Natural killer cell (primary cell): Measurements from ENCODE around the gene KLHL25. TPM values are rescaled to one million over a fixed set of nuclear protein-coding genes. Genes with fewer than 3 reads are reported as not detected.

ENCODE experiments used
- ATAC-seq, 3 donors: fragments of 150-1000 bp in 2 of 3; fragments of 200-7000 bp in 1 of 3; cut with Tn5 transposase; 1 replicate in 1 of 3; 2 replicates in 2 of 3; pipeline ENCODE4 v1.10.0; 2021; ENCODE audit warnings: mild to moderate bottlenecking in 2 of 3, moderate library complexity in 2 of 3
- DNase-seq, 2 donors: peaks; one replicate each; pipeline versions ENCODE4 v3.0.0 to v3.0.0-alpha.2; 2013 to 2021; ENCODE audit warnings: mixed read lengths in 1 of 2
- H3K27ac ChIP-seq: one replicate; pipeline ENCODE4 v1.5.1; 2013; ENCODE audit warnings: mild to moderate bottlenecking, low read length
- H3K27me3 ChIP-seq: one replicate; pipeline ENCODE4 v1.6.1; 2013; ENCODE audit warnings: low read length; ENCODE audit not compliant: control insufficient read depth, insufficient read depth
- H3K36me3 ChIP-seq: one replicate; pipeline ENCODE4 v1.6.1; 2013; ENCODE audit warnings: low read length; ENCODE audit not compliant: control insufficient read depth, insufficient read depth
- H3K4me1 ChIP-seq: one replicate; pipeline ENCODE4 v1.6.1; 2013; ENCODE audit warnings: low read length; ENCODE audit not compliant: control insufficient read depth, insufficient read depth
- H3K4me3 ChIP-seq: one replicate; pipeline ENCODE4 v1.5.1; 2013; ENCODE audit warnings: low read length
- H3K9me3 ChIP-seq: one replicate; pipeline ENCODE4 v1.6.1; 2013; ENCODE audit warnings: low read length; ENCODE audit not compliant: control insufficient read depth, insufficient read depth
- H3K27ac Mint-ChIP-seq, 2 donors: one replicate each; pipeline ENCODE4 v1.8.0; 2022; ENCODE audit warnings: mild to moderate bottlenecking in 2 of 2, mixed read lengths in 2 of 2, moderate library complexity in 1 of 2
- H3K27me3 Mint-ChIP-seq, 2 donors: one replicate each; pipeline ENCODE4 v1.8.0; 2022; ENCODE audit warnings: low read depth in 2 of 2, mixed read lengths in 2 of 2
- H3K36me3 Mint-ChIP-seq: one replicate; pipeline ENCODE4 v1.8.0; 2022; ENCODE audit warnings: mixed read lengths
- H3K4me1 Mint-ChIP-seq, 2 donors: one replicate each; pipeline ENCODE4 v1.8.0; 2022; ENCODE audit warnings: mixed read lengths in 2 of 2
- H3K4me3 Mint-ChIP-seq: one replicate; pipeline ENCODE4 v1.8.0; 2022; ENCODE audit warnings: mild to moderate bottlenecking, moderate library complexity, mixed read lengths
- H3K9me3 Mint-ChIP-seq, 2 donors: one replicate each; pipeline ENCODE4 v1.8.0; 2022; ENCODE audit warnings: mixed read lengths in 2 of 2
- CTCF ChIP-seq: fragments of 200-600 bp; IDR thresholded peaks from one replicate; pipeline ENCODE4 v1.8.0; 2022; ENCODE audit warnings: antibody characterized with exemption
- WGBS: methylation state at CpG from one replicate; pipeline ENCODE4 v1.1.7; 2013; ENCODE audit warnings: missing lambda C conversion rate; ENCODE audit not compliant: insufficient coverage; 5-methylcytosine and 5-hydroxymethylcytosine counted together
- intact Hi-C: fragments of 100-400 bp; cut with micrococcal nuclease; formaldehyde crosslinking; loops from one replicate; pipeline ENCODE4 v1.14.2; 2022
- total RNA-seq, 4 donors: library from RNA; stranded (reverse); fragments of 120-200 nt in 1 of 4; gene quantifications; one replicate each; pipeline versions ENCODE4 v1.2.3 to v1.2.4, GENCODE V29; 2013 to 2022

The KLHL25 gene
- total RNA-seq, 3 donors from 2014 or later (not counting 1 experiment from before 2014, with no cell fraction given) = 6.5 to 16.2 (median 10.4) TPM

GRCh38 chr15:85748176-85748575, 46.5 kb downstream of the KLHL25 start:
- no peaks in the 10 kb centered on the region for H3K27me3 Mint-ChIP-seq
- no peaks in the 10 kb centered on the region for H3K9me3 ChIP-seq
- no peak overlapping the region for H3K4me3 Mint-ChIP-seq
- intact Hi-C loops = no loop called here
- no peak for DNase-seq
- H3K27ac ChIP-seq = no peak overlapping the region
- H3K9me3 Mint-ChIP-seq = no peaks in the 10 kb centered on the region
- peak overlapping the region in 1 of 2 donors; percentile 26 for H3K27ac Mint-ChIP-seq
- no peaks in the 10 kb centered on the region for H3K36me3 Mint-ChIP-seq
- no peak for TF ChIP-seq CTCF
- H3K4me1 Mint-ChIP-seq = peaks cover 26 to 40% of the 10 kb centered on the region in 2 donors
- H3K27me3 ChIP-seq = no peaks in the 10 kb centered on the region
- WGBS = 97% methylated on average over 9 of the region's 9 CpGs
- peaks cover 12% of the 10 kb centered on the region for H3K4me1 ChIP-seq
- ATAC-seq = no peak
- no peak overlapping the region for H3K4me3 ChIP-seq
- peaks cover 61% of the 10 kb centered on the region for H3K36me3 ChIP-seq

GRCh38 chr15:85746641-85747040, 48.1 kb downstream of the KLHL25 start:
- Mint-ChIP-seq H3K27me3 (no peaks in the 10 kb centered on the region), H3K27ac (peak overlapping the region; percentile 26 to 27), H3K4me1 (peaks cover 31 to 42% of the 10 kb centered on the region in 2 donors), H3K9me3 (no peaks in the 10 kb centered on the region), H3K4me3 (no peak overlapping the region), H3K36me3 (no peaks in the 10 kb centered on the region)
- intact Hi-C loops = no loop called here
- Histone ChIP-seq H3K4me3 (no peak overlapping the region), H3K9me3 (no peaks in the 10 kb centered on the region), H3K27ac (no peak overlapping the region), H3K27me3 (no peaks in the 10 kb centered on the region), H3K36me3 (peaks cover 76% of the 10 kb centered on the region), H3K4me1 (peaks cover 6% of the 10 kb centered on the region)
- WGBS = 95% methylated on average over 12 of the region's 12 CpGs
- no peak for TF ChIP-seq CTCF
- ATAC-seq (no peak), DNase-seq (no peak)

- intact Hi-C loops = no loop called here
- H3K4me3 Mint-ChIP-seq = no peak overlapping the region
- ATAC-seq (no peak), DNase-seq (peak in 1 of 2 donors; percentile 2)
- H3K36me3 Mint-ChIP-seq = no peaks in the 10 kb centered on the region
- H3K27ac Mint-ChIP-seq = peak overlapping the region; percentile 18 to 26
- peaks cover 28 to 32% of the 10 kb centered on the region in 2 donors for H3K4me1 Mint-ChIP-seq
- H3K4me3 ChIP-seq = no peak overlapping the region
- 95% methylated on average over 14 of the region's 14 CpGs for WGBS
- no peaks in the 10 kb centered on the region for H3K4me1 ChIP-seq
- no peak for TF ChIP-seq CTCF
- no peaks in the 10 kb centered on the region for H3K9me3 Mint-ChIP-seq
- H3K9me3 ChIP-seq = no peaks in the 10 kb centered on the region
- H3K36me3 ChIP-seq = peaks cover 86% of the 10 kb centered on the region
- no peaks in the 10 kb centered on the region for H3K27me3 ChIP-seq
- no peak overlapping the region for H3K27ac ChIP-seq
- no peaks in the 10 kb centered on the region for H3K27me3 Mint-ChIP-seq
Observed at GRCh38 chr15:85745525-85746150, 49.1 kb downstream of the KLHL25 start.

GRCh38 chr15:85745023-85745422, 49.7 kb downstream of the KLHL25 start:
- TF ChIP-seq CTCF = no peak
- Histone ChIP-seq H3K4me1 (no peaks in the 10 kb centered on the region), H3K27me3 (no peaks in the 10 kb centered on the region), H3K36me3 (peaks cover 92% of the 10 kb centered on the region), H3K9me3 (no peaks in the 10 kb centered on the region), H3K27ac (no peak overlapping the region), H3K4me3 (no peak overlapping the region)
- peak overlapping the region in 1 of 2 donors; percentile 27 for H3K27ac Mint-ChIP-seq
- DNase-seq (peak in 1 of 2 donors; percentile 6), ATAC-seq (no peak)
- WGBS = 97% methylated on average over 11 of the region's 12 CpGs
- H3K36me3 Mint-ChIP-seq = peaks cover 5% of the 10 kb centered on the region
- H3K9me3 Mint-ChIP-seq = no peaks in the 10 kb centered on the region
- peaks cover 23 to 28% of the 10 kb centered on the region in 2 donors for H3K4me1 Mint-ChIP-seq
- no peaks in the 10 kb centered on the region for H3K27me3 Mint-ChIP-seq
- intact Hi-C loops = no loop called here
- H3K4me3 Mint-ChIP-seq = no peak overlapping the region
